HG02870 (cell line): ENCODE measurements around the gene CLEC11A.
"Not testable (repeated sequence)": the region's sequence is repeated elsewhere in the genome, so short reads cannot be mapped to it uniquely, and the experiment has no call there.

ENCODE experiments used
- ATAC-seq: cut with Tn5 transposase; IDR thresholded peaks from one replicate; pipeline ENCODE4 v1.9.1; 2021; ENCODE audit warnings: mild to moderate bottlenecking, moderate library complexity; ENCODE audit not compliant: unreplicated experiment

CLEC11A gene

GRCh38 chr19:50753879-50754278, 30.7 kb downstream of the CLEC11A start:
- no peak for ATAC-seq

GRCh38 chr19:50756244-50756643, 33.1 kb downstream of the CLEC11A start:
- ATAC-seq, result not testable (repeated sequence)

GRCh38 chr19:50757624-50758023, 34.5 kb downstream of the CLEC11A start:
- ATAC-seq, result not testable (repeated sequence)

- ATAC-seq, result not testable (repeated sequence)
These were observed 35.9 kb downstream of the CLEC11A start for GRCh38 chr19:50759076-50759475.

- ATAC-seq, result no peak
These were observed 36.7 kb downstream of the CLEC11A start for GRCh38 chr19:50759886-50760285.

- ATAC-seq, result not testable (repeated sequence)
These were observed 38.3 kb downstream of the CLEC11A start for GRCh38 chr19:50761501-50761900.

GRCh38 chr19:50763521-50763920, 40.4 kb downstream of the CLEC11A start:
- ATAC-seq, result not testable (repeated sequence)

- ATAC-seq, result no peak
These were observed 41.2 kb downstream of the CLEC11A start for GRCh38 chr19:50764409-50764808.

- not testable (repeated sequence) for ATAC-seq
These were observed 43.6 kb downstream of the CLEC11A start for GRCh38 chr19:50766746-50767145.

- ATAC-seq, result not testable (repeated sequence)
These were observed 44.1 kb downstream of the CLEC11A start for GRCh38 chr19:50767263-50767662.

GRCh38 chr19:50768277-50768676, 45.1 kb downstream of the CLEC11A start:
- ATAC-seq, result no peak

GRCh38 chr19:50770164-50770563, 47.0 kb downstream of the CLEC11A start, which contains the start of gene GPR32:
TSS of gene GPR32 (plus strand) at chr19:50770464. CDS start at chr19:50770601, 137 bp downstream.
- not testable (repeated sequence) for ATAC-seq

GRCh38 chr19:50770888-50771287, 47.7 kb downstream of the CLEC11A start:
- ATAC-seq, result no peak

GRCh38 chr19:50772476-50772875, 49.3 kb downstream of the CLEC11A start:
- ATAC-seq, result no peak

- not testable (repeated sequence) for ATAC-seq
These were observed 49.7 kb downstream of the CLEC11A start for GRCh38 chr19:50772912-50773311.

- not testable (repeated sequence) for ATAC-seq
These were observed 50.3 kb downstream of the CLEC11A start for GRCh38 chr19:50773454-50773853.
